Vagina (tissue), 2 donors: ENCODE measurements around the gene VMP1.

ENCODE experiments used
- CTCF ChIP-seq, 3 experiments: fragments of 450-650 bp in 2 of 3; fragments of 200-600 bp in 1 of 3; sonication (generic) in 1 of 3; IDR thresholded peaks; one replicate each; pipeline ENCODE4 v1.5.1; 2017 to 2019; ENCODE audit warnings: antibody characterized with exemption in 3 of 3, mild to moderate bottlenecking in 2 of 3, moderate library complexity in 2 of 3
- POLR2AphosphoS5 ChIP-seq, 2 donors: sonication (generic); formaldehyde crosslinking; IDR thresholded peaks; one replicate each; pipeline ENCODE4 v1.9.0; 2017; ENCODE audit warnings: antibody characterized with exemption in 2 of 2, mild to moderate bottlenecking in 2 of 2, low read depth in 1 of 2; ENCODE audit not compliant: insufficient read depth in 1 of 2

- no peak for TF ChIP-seq CTCF (IDR thresholded peaks at IDR 0.05)
- TF ChIP-seq POLR2AphosphoS5 (IDR thresholded peaks at IDR 0.05; ENCODE audit: insufficient read depth in 1 of 2, low read depth in 1 of 2), result no peak
Observed at GRCh38 chr17:59707971-59708430, 547 bp downstream of the VMP1 start.
